Cerebellar nuclear complex (tissue), 1 donor: Measurements from ENCODE around the gene PCBD2.

Experiments
- DNase-seq, 2 experiments: peaks; one replicate each; lab custom pipeline; 2025; lab: John Stamatoyannopoulos, UW

Gene PCBD2

DNA sequence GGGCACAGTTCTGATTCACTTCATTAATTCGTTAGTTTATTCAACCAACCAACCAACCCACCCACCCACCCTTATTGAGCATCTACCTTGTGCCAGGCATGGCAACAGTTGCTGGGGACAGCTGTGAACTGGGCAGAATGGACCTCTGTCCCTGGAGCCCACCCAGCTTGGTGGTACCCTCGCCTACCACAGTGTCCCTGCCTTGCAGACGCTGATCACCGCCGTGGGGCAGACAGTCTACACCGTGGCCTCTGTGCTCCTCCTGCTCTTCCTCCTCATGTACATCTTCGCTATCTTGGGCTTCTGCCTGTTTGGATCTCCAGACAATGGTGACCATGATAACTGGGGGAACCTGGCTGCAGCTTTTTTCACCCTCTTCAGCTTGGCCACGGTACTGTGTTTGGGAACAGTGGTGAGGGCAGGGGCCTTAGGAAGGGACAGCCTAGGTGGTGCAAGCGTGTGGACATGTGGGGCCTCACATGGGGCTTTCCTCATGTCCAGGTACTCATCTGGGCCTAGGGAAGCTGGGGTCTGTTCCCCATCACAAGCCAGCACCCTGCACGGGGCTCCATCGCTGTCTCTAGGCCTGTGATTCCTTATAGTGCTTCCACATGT, 102.9 kb downstream of the PCBD2 start:
- DNase-seq, result no peak

DNA sequence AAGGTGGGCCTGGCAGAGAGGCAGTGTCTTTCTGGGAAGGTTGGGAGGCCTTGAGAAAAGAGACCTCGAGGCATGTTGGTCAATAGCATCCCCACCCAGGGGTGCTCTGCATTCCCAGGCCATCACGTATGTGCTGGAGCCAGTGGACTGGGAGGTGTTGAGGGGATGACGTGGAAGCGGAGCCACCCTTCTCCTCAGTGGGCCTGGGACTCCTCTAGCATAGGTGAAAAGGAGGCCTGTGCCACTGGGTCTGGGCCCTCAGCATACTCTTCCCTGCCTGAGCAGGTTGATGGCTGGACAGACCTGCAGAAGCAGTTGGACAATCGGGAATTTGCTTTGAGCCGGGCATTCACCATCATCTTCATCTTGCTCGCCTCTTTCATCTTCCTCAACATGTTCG, 103.6 kb downstream of the PCBD2 start:
- DNase-seq, result no peak

DNA sequence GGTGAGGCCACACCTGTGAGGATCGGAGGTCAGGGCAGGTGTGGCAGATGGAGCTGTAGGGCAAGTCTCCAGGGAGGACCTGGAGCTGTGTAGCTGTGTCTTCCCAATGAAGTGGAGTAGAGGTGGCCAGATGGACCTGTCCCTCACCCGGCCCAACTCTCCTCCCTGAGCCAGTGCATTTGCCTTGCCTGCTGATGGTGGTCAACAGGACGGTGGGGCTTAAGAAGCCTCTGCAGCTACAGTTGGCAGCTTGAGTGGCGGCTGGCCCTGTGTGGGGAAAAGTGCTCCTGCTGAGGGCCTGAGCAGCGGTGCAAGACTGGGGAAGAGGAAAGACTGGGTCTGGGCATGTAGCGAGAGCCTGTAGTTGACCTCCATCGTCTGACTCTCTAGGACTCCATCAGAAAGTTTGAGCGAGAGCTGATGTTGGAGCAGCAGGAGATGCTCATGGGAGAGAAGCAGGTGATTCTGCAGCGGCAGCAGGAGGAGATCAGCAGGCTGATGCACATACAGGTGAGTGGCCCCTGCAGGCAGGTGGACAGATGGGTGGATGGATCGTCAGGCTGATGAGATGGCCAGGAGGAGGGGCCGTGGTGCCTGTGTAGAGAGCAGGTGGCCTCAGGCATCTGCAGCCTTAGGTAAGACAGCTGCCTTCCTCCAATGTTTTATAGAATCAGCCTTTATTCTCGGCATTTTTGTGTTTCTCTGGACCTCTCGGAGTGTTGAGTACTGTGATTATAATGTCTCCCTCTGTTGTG, 104.2 kb downstream of the PCBD2 start:
- no peak for DNase-seq

DNA sequence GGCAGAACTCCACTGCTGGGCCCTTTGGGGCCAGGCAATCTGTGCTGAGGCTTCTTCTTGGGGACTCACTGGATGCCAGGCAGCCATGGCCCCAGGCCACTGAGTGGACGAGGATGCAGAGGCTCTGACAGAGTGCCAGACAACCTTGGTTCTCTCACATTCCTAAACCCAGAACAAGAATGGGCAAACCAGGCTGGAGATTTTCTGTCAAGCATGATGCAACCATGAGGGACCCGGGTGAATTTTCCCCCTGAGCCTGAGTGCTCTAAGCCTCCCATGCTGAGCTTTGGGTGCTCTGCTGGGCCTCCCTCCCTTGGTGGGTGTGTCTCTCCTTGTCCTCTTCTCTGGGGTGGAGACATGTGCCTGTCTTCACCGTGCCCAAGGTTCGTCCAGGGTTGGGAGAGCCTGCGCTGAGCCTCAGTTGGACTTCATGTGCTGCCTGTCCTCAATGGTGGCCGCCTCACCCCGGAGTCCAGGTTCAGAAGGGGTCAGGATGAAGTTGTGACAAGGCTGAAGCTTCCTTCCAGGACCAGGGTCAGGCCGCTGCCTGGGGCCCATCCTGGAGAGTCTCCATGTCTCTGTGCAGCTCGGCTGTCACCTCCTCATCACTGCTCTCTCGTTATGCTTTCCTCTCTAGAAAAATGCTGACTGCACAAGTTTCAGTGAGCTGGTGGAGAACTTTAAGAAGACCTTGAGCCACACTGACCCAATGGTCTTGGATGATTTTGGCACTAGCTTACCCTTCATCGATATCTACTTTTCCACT, 105.0 kb downstream of the PCBD2 start:
- no peak for DNase-seq

DNA sequence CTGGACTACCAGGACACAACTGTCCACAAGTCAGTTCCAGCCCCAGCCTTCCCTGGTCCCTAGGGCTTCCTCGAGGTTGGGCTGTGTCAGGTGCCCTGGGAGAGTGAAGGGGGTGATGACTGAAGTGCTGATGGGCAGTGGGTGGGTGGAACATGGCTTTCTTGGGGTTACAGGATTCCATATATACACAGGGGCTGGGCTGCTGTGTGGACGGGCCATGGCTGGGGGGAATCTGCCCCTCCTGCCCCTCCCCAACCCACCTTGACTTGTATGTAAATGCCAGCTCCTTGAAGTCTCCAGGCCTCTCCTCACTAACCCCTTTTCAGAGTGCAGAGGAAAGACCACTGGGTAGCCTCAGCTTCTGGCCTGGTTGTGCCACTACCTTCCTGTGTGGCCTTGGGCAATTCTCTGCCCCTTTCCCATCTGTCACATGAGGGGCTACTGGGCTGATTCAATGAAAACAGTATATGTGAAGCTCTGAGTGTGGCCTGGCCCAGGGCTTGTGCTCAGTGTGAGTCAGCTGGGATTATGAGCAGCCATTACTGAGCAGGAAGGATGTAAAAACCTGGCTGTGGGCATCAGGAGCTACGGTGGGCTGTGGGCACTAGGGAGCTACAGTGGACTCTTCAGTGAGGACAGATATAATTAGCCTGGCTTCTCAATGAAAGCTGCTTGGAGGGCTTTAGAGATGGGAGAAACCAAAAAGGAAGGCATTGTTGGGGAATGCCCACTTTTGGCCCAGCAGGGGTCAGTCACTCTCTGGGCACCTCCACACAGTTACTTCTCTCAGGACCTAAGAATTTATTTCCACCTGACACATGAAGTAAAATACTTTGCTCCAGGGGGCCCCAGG, 105.8 kb downstream of the PCBD2 start:
- DNase-seq, result no peak

DNA sequence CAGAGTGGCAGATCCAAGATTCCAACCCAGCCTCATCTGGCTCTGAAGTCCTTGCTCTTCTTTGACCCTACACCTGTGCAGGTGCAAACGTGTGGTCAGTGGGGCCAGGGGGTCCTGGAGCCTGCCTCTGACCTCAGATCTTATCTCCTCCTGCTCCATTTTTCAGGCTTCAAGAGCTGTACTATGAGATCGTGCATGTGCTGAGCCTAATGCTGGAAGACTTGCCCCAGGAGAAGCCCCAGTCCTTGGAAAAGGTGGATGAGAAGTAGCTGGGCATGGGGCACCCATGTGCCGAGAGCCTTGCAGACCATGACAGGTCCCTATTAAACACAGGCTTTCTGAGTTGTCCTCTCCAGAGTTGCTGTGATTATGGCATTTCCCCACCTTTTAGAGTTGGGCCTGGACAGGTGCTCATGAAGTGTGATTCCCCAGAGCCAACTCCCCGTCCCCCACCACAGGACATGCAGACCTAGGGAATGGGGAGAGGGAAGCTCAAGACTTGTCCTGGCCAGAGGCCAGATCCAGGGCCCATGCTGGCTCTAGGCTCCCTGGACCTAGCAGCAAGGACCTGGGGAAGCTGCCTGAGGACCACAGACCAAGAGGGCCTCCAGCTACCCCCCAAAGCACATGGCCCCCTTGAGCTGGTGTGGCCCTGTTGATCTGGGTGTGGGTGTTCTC, 106.6 kb downstream of the PCBD2 start:
- no peak for DNase-seq

DNA sequence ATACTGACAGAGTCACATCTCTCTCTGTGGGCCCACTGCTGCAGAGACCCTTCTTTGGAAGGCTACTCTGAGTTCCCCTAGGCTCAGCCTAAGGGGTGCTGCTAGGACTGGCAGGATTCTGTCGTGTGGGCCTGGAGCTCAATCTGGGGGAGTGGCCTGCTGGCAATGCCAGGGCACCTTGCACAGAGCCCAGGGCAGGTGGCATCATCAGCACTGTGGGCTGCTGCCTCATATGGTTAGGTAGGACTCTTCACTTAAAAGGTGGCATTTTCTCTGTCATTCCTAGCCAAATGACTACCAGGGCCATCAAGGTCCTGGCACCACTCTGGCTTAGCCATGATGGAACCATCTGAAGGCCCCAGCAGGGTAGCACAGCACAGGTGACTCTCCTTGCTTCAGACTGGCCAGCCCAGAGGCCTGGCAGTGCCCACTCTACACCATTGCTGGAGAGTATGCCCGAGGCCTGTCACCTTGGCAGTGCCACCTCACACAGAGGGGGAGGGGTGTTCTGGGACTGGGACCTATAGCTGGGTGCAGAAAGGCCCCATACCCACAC, 107.2 kb downstream of the PCBD2 start:
- DNase-seq, result no peak
